Measurements from ENCODE around the gene ANKS4B. TPM values are rescaled to one million over a fixed set of nuclear protein-coding genes. Genes with fewer than 3 reads are reported as not detected.

The ANKS4B gene
- total and polyA plus RNA-seq, 2 of the 8 experiments (the other 6 are each of a cell fraction or from before 2014, with no cell fraction given) = 0.06 to 0.15 TPM

- H3K9me3 ChIP-seq (ENCODE audit: insufficient read depth in 2 of 2, low read depth in 1 of 2, low read length in 1 of 2) = no peaks in the 10 kb centered on the region
- no peak overlapping the region for H2BK120ac ChIP-seq (replicated peaks; ENCODE audit: low read depth, low read length)
- POLR2A ChIA-PET (ENCODE audit: partially characterized antibody) = no interaction called here
- TF ChIP-seq SUZ12 (IDR thresholded peaks at IDR 0.05; ENCODE audit: low read length) (no peak), POLR2A (IDR thresholded peaks at IDR 0.05; ENCODE audit: control extremely low read depth in 1 of 2, low read depth in 2 of 2, low read length in 2 of 2) (no peak), POLR2AphosphoS5 (IDR thresholded peaks at IDR 0.05; ENCODE audit: low read depth, low read length) (no peak), TAF1 (IDR thresholded peaks at IDR 0.05; ENCODE audit: low read depth, low read length) (no peak), PHF8 (conservative IDR thresholded peaks at IDR 0.05; ENCODE audit: low read depth, low read length) (no peak), BACH1 (IDR thresholded peaks at IDR 0.05; ENCODE audit: low read length) (no peak), CBX8 (IDR thresholded peaks at IDR 0.05; ENCODE audit: borderline replicate concordance, low read depth, low read length) (no peak), JUN (IDR thresholded peaks at IDR 0.05; ENCODE audit: low read depth, low read length) (no peak), ATF2 (IDR thresholded peaks at IDR 0.05; ENCODE audit: low read length) (no peak), NANOG (IDR thresholded peaks at IDR 0.05; ENCODE audit: insufficient read depth, low read depth, low read length, poor library complexity, severe bottlenecking) (no peak)
- TF ChIP-seq, protein P1, sequence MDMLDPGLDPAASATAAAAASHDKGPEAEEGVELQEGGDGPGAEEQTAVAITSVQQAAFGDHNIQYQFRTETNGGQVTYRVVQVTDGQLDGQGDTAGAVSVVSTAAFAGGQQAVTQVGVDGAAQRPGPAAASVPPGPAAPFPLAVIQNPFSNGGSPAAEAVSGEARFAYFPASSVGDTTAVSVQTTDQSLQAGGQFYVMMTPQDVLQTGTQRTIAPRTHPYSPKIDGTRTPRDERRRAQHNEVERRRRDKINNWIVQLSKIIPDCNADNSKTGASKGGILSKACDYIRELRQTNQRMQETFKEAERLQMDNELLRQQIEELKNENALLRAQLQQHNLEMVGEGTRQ (IDR thresholded peaks at IDR 0.05; ENCODE audit: low read length) = no peak
- 83% methylated on average over 9 of the region's 9 CpGs; no CpG with 5 or more reads in 1 of the 2 experiments for WGBS, 2 experiments (ENCODE audit: extremely low coverage in 1 of 2, insufficient coverage in 1 of 2, insufficient read length in 1 of 2, insufficient replicate concordance in 2 of 2, low coverage in 1 of 2, low lambda C conversion rate in 2 of 2, missing lambda C conversion rate in 1 of 2)
- peaks cover 0 to 2% of the 10 kb centered on the region in 2 experiments for H4K20me1 ChIP-seq (replicated peaks in 1 of 2; ENCODE audit: control insufficient read depth in 1 of 2, insufficient read depth in 2 of 2, low read length in 2 of 2)
- no peak overlapping the region for H3K9ac ChIP-seq (replicated peaks in 1 of 4; ENCODE audit: extremely low read depth in 1 of 4, low read depth in 3 of 4, low read length in 3 of 4)
- H2AFZ ChIP-seq (ENCODE audit: low read length) = no peak overlapping the region
- peaks cover 6% of the 10 kb centered on the region; the same call in 1 of the 2 replicates for H3K23me2 ChIP-seq (ENCODE audit: low read depth, low read length)
- CTCF ChIA-PET (ENCODE audit: partially characterized antibody) = interaction anchor here (1.2 to 6.7 kb wide), 7 partner anchors 10 to 117 kb away, joined by 3 to 57 read pairs (median 6); partner anchors contain the start of genes LDAF1 and ZP2
- H3K27ac ChIP-seq (ENCODE audit: low read depth, low read length) = no peak overlapping the region
- no peak overlapping the region for H4K91ac ChIP-seq (replicated peaks; ENCODE audit: insufficient read length, low read length)
- no peak overlapping the region for H3K23ac ChIP-seq (ENCODE audit: insufficient read length)
- no peak for FAIRE-seq
- peaks cover 0 to 7% (median 0%) of the 10 kb centered on the region in 4 experiments; a peak in 4 of 7 replicates for H3K27me3 ChIP-seq (replicated peaks in 1 of 4; ENCODE audit: control insufficient read depth in 3 of 4, extremely low read depth in 1 of 4, insufficient read depth in 3 of 4, low read length in 3 of 4)
- no peak overlapping the region for H3K4me3 ChIP-seq (ENCODE audit: extremely low read depth in 1 of 4, insufficient read depth in 2 of 4, low read depth in 3 of 4, low read length in 4 of 4)
- H2BK5ac ChIP-seq (ENCODE audit: low read depth, low read length) = no peak overlapping the region
- H4K5ac ChIP-seq (ENCODE audit: insufficient read length, low read depth, low read length) = no peak overlapping the region
- no peak overlapping the region for H2BK12ac ChIP-seq (ENCODE audit: low read depth, low read length)
- DNase-seq (ENCODE audit: low read depth in 1 of 2, low spot score in 2 of 2) = peak in 1 of 2 experiments; percentile 22
- no peak overlapping the region for H3K4me2 ChIP-seq (ENCODE audit: insufficient read depth in 1 of 2, low read depth in 2 of 2, low read length in 2 of 2)
- no peaks in the 10 kb centered on the region for H3K36me3 ChIP-seq (ENCODE audit: control insufficient read depth in 2 of 4, insufficient read depth in 4 of 4, low read length in 3 of 4)
- H3K4ac ChIP-seq (replicated peaks; ENCODE audit: insufficient read length, low read depth, low read length) = no peak overlapping the region
- H3K79me2 ChIP-seq (ENCODE audit: control insufficient read depth in 1 of 2, insufficient read depth in 2 of 2, low read length in 2 of 2) = no peaks in the 10 kb centered on the region
- no peaks in the 10 kb centered on the region for H3K79me1 ChIP-seq (ENCODE audit: low read depth, low read length)
- H3K14ac ChIP-seq (ENCODE audit: insufficient read length) = no peak overlapping the region
- no peak overlapping the region for H3K56ac ChIP-seq (replicated peaks; ENCODE audit: insufficient read length, low read depth, low read length)
- H2BK15ac ChIP-seq (ENCODE audit: low read length) = no peak overlapping the region
- H2BK20ac ChIP-seq (ENCODE audit: low read length) = no peak overlapping the region
- no peak overlapping the region for H2AK5ac ChIP-seq (ENCODE audit: low read depth, low read length)
- H3K18ac ChIP-seq (ENCODE audit: extremely low read depth, low read length) = no peak overlapping the region
- H4K8ac ChIP-seq (ENCODE audit: extremely low read depth, insufficient read depth, low read length) = no peak overlapping the region
- H3K4me1 ChIP-seq (replicated peaks in 1 of 4; ENCODE audit: control insufficient read depth in 3 of 4, insufficient read depth in 4 of 4, low read length in 3 of 4) = peaks cover 4 to 10% (median 6%) of the 10 kb centered on the region in 4 experiments; a peak in 5 of 7 replicates
These were observed 42.6 kb downstream of the ANKS4B start for GRCh38 chr16:21276090-21276489.

All from H1 (cell line).